BE2C (cell line): Measurements from ENCODE around the gene CDH23.
A peak's percentile ranks its signal among the peaks of the same experiment; 100 is the strongest.

Source experiments
- DNase-seq: peaks from one replicate; pipeline ENCODE4 v3.0.0-alpha.2; 2020
- H3K27me3 ChIP-seq: fragments of 250-450 bp; sonication (Bioruptor Pico); 2 replicates; pipeline ENCODE4 v1.5.1; 2020; ENCODE audit warnings: mild to moderate bottlenecking
- H3K36me3 ChIP-seq: fragments of 250-450 bp; sonication (Bioruptor Pico); 2 replicates; pipeline ENCODE4 v1.5.1; 2020; ENCODE audit warnings: mild to moderate bottlenecking
- H3K4me1 ChIP-seq: fragments of 250-450 bp; sonication (Bioruptor Pico); 2 replicates; pipeline ENCODE4 v1.5.1; 2020
- H3K4me3 ChIP-seq: 2 replicates; pipeline ENCODE4 v1.5.1; 2011; ENCODE audit warnings: low read depth, low read length
- H3K9me3 ChIP-seq: fragments of 250-450 bp; sonication (Bioruptor Pico); 2 replicates; pipeline ENCODE4 v1.5.1; 2020
- TF ChIP-seq, protein P1 (sequence below): IDR thresholded peaks from 2 replicates; pipeline ENCODE4 v1.5.1; 2012; ENCODE audit warnings: mild to moderate bottlenecking, low read depth, low read length

CDH23 gene

DNA sequence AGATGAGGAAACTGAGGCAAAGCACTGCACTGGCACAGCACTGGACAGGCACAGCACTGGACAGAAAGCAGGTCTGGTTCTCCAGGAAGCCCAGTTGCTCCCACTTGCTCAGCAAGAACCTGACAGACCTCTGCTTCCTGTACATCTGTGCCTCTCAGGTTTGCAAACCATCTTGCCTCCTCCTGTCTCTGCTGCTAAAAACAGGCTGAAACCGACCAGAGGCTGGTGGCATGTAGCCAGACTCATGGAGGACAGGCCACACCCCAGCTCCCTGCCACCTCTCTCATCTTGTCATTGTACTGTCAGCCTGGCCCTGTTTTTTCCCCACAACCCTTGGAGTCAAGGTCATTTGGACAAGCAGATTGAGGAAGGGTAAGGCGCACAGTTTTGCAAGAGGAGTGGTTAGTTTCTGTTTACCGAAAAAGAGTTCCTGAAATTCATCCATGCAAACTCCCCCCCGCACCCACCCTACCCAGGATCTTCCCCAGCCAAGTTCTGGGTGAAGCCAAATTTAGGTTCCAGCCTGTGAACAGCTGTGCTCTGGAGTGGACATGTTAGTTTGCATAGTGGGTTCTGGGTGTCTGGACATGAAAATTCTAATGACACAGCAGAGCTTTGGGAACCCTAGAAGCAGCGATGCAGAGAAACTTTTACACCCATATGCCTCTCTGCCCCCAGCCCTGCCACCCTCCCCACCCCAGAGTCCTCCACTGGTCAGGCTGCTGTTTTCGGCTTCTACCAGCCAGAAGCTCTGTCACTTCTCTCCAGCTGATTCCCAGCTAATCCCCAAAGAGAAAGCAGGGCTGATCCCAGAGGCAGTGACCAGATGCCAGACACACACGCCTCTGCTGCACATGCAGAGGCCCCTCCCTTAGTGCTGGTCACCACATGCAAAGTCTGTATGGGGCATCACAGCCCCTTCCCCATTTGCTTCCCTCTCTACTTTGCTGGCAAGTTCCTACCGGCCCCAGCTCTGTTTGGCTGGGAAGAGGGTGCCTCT, 331.3 kb downstream of the CDH23 start:
- TF ChIP-seq, protein P1, sequence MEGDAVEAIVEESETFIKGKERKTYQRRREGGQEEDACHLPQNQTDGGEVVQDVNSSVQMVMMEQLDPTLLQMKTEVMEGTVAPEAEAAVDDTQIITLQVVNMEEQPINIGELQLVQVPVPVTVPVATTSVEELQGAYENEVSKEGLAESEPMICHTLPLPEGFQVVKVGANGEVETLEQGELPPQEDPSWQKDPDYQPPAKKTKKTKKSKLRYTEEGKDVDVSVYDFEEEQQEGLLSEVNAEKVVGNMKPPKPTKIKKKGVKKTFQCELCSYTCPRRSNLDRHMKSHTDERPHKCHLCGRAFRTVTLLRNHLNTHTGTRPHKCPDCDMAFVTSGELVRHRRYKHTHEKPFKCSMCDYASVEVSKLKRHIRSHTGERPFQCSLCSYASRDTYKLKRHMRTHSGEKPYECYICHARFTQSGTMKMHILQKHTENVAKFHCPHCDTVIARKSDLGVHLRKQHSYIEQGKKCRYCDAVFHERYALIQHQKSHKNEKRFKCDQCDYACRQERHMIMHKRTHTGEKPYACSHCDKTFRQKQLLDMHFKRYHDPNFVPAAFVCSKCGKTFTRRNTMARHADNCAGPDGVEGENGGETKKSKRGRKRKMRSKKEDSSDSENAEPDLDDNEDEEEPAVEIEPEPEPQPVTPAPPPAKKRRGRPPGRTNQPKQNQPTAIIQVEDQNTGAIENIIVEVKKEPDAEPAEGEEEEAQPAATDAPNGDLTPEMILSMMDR: no peak
- Histone ChIP-seq H3K4me1 (peaks cover 37% of the 10 kb centered on the region), H3K27me3 (no peaks in the 10 kb centered on the region), H3K9me3 (no peaks in the 10 kb centered on the region), H3K36me3 (no peaks in the 10 kb centered on the region), H3K4me3 (peak overlapping the region; percentile 14; the same call in 1 of the 2 replicates)
- DNase-seq: peak; percentile 78

- H3K4me1 ChIP-seq: peaks cover 37% of the 10 kb centered on the region
- H3K4me3 ChIP-seq: no peak overlapping the region
- no peaks in the 10 kb centered on the region for H3K36me3 ChIP-seq
- H3K9me3 ChIP-seq: no peaks in the 10 kb centered on the region
- peak; percentile 88 for DNase-seq
- TF ChIP-seq, protein P1: no peak
- no peaks in the 10 kb centered on the region for H3K27me3 ChIP-seq
These were observed 332.5 kb downstream of the CDH23 start for GRCh38 chr10:71729161-71729636.

DNA sequence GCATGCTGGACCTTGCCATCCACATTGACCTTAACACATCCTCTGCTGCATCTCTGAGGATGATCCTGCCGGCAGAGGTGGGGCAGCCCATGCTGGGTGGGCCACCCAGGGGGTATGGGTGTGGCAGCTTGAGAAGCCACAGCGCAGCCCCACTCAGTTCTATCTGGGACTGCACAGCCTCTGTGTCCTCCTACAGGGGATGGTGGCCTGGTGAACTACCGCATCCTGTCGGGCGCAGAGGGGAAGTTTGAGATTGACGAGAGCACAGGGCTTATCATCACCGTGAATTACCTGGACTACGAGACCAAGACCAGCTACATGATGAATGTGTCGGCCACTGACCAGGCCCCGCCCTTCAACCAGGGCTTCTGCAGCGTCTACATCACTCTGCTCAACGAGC, 335.1 kb downstream of the CDH23 start:
- Histone ChIP-seq H3K4me1 (peaks cover 23% of the 10 kb centered on the region), H3K4me3 (no peak overlapping the region), H3K27me3 (no peaks in the 10 kb centered on the region), H3K36me3 (no peaks in the 10 kb centered on the region), H3K9me3 (no peaks in the 10 kb centered on the region)
- DNase-seq: no peak
- TF ChIP-seq, protein P1: no peak

GRCh38 chr10:71734797-71735196, 338.1 kb downstream of the CDH23 start:
- Histone ChIP-seq H3K4me1 (no peaks in the 10 kb centered on the region), H3K4me3 (no peak overlapping the region), H3K9me3 (no peaks in the 10 kb centered on the region), H3K36me3 (no peaks in the 10 kb centered on the region), H3K27me3 (no peaks in the 10 kb centered on the region)
- TF ChIP-seq, protein P1: no peak
- no peak for DNase-seq

DNA sequence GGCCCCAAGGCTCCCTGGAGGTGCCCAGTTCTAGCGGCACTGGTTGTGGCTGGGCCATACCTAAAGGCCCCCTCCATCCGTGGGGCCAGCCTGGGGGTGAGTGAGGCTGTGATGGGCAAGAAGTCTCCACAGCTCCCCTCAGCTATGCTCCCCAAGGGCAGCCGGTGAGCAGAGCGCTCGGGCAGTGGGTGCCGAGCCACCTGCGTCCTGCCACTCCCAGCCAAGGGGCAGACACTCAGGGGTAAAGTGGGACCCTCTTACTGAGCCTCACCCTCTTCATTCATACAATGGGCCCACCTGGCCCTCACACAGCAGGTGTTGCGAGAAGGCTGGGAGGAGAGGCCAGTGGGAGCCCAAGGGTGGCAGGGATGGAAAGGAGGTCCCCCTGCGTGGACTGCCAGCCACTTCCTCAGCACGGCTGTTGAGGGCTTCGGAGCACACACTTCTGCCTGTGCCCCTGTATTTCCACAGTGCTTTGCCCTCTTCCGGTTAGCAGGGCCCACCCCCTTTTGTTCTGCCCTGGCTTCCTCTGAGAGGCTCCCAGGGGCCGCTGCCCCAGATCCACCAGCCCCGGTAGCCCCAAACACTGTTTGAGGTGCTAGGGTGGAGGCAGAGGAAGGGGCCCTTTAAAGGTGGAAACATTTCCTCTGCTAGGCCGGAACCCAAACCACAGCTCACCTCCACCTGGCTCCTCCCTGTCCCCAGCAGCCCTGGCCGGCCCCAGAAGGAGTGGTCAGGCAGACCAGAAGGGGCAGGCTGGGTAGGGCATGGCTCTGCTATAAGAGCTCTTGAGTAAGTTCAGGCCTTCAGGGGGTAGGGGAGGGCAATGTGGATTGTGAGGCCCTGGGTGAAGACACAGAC, 339.2 kb downstream of the CDH23 start:
- no peaks in the 10 kb centered on the region for H3K27me3 ChIP-seq
- no peak overlapping the region for H3K4me3 ChIP-seq
- TF ChIP-seq, protein P1: no peak
- no peak for DNase-seq
- no peaks in the 10 kb centered on the region for H3K36me3 ChIP-seq
- H3K4me1 ChIP-seq: no peaks in the 10 kb centered on the region
- no peaks in the 10 kb centered on the region for H3K9me3 ChIP-seq
